Suppressor macrophage (primary cell): Measurements from ENCODE around the gene ART3.
"Not testable (repeated sequence)": the region's sequence is repeated elsewhere in the genome, so short reads cannot be mapped to it uniquely, and the experiment has no call there.

ENCODE experiments used
- DNase-seq, 4 experiments: peaks; one replicate each; pipeline ENCODE4 v3.0.0-alpha.2; 2020 to 2022
- total RNA-seq, 17 experiments: gene quantifications; one replicate each; lab custom pipeline; 2026; ENCODE audit warnings: mixed read lengths in 6 of 17, inconsistent platforms in 3 of 17; lab: John Stamatoyannopoulos, UW

Gene ART3, protein sequence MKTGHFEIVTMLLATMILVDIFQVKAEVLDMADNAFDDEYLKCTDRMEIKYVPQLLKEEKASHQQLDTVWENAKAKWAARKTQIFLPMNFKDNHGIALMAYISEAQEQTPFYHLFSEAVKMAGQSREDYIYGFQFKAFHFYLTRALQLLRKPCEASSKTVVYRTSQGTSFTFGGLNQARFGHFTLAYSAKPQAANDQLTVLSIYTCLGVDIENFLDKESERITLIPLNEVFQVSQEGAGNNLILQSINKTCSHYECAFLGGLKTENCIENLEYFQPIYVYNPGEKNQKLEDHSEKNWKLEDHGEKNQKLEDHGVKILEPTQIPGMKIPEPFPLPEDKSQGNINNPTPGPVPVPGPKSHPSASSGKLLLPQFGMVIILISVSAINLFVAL
- total RNA-seq, result 0 to 2.5 (median 0.05) reads per million in 17 experiments

GRCh38 chr4:76074468-76074867, at the start of gene ART3:
ART3 (plus strand) TSS chr4:76074709; CDS start chr4:76075890, 1,181 bp downstream.
- DNase-seq, result no peak

DNA sequence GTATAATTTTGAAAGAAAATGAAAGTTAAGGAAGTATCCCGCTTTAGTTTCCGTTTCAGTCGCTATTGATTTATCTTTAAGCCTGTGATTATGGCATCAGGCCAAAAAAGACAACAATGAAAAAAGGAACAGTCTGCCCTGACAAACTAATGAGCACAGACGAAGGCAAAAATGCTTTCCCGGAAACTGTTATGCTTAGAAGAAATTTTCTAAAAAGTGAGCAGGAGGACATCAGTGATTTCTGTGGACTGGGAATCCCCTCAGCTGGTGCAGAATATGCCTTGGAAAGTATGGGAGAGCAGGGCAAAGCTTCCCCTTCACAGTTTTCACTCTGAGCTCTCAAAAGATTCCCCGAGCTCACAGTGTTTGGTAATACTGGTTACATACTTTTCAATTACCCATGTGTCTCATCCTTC, 46.2 kb upstream of the ART3 start:
- peak; percentile 31 to 80 (median 56) for DNase-seq

DNA sequence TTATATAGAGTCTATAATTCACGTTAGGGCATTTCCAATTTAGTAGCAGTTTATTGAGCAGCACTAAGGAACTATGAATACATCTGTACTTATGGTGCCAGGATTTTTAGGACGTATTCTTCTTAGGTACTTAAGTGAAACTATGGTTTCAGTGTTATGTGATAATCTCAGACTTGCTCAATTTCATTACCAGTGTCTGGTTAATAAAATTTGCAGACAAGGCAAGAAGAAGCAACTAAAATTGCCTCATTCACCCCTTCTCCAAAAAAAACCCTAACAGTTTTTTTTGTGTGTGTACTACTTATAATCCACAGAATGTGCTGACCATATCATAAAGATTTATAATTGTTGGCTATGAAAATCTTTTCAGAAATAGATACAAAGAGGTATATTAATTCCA, 45.2 kb upstream of the ART3 start:
- DNase-seq, result peak in 2 of 4 experiments; percentile 56 to 58

- peak; percentile 52 to 81 (median 64) for DNase-seq
These were observed 39.4 kb upstream of the ART3 start for GRCh38 chr4:76035141-76035540.

GRCh38 chr4:76035799-76036380, 38.6 kb upstream of the ART3 start, which contains the start of gene CXCL11:
CXCL11 (minus strand) TSS chr4:76036070; CDS start chr4:76035987, 83 bp downstream.
- no peak for DNase-seq

DNA sequence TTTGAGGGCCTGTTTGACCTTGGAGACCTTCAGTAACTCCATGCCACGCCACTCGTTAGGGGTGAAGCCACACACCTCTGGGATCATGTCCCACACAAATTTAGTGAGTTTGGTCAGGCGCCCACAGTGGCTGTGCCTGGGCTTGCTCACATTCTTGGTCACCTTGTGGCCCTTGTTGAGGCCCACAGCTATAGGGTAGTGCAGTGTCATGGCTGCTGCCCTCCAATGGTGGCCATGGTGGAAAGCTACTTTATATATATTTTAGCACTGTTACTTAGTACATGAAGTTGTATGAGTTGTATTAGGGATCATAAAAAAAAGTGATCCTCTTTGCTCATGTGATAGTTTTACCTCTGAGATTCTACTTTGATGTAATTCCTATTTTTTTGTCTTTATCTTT, 37.7 kb upstream of the ART3 start:
- no peak for DNase-seq

GRCh38 chr4:76042241-76042998, 32.1 kb upstream of the ART3 start:
- DNase-seq, result not testable (repeated sequence)

DNA sequence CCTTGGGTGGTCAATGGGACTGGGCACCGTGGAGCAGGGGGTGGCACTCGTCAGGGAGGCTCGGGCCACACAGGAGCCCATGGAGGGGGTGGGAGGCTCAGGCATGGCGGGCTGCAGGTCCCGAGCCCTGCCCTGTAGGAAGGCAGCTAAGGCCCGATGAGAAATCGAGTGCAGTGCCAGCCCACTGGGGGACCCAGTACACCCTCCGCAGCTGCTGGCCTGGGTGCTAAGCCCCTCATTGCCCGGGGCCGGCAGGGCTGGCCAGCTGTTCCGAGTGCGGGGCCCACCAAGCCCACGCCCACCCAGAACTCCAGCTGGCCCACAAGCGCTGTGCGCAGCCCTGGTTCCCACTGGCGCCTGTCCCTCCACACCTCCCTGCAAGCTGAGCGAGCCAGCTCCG, 31.2 kb upstream of the ART3 start:
- not testable (repeated sequence) for DNase-seq

DNA sequence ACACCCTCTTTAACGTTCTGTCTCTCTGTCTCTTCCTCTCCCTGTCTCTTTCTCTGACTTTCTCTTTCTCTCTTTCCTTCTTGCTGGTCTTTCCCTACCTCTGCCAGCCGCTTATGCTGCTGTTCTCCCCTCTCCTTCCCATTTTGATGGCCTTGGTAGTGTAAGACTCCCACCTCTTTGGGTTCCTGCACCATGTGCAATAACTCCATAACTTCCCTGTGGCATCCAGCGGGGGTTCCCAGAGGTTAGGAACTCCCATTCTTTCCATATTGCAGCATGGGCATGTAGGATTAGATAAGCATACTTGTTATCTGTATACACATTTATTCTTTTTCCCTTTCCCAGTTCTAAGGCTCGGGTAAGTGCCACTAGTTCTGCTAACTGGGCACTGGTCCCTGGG, 29.8 kb upstream of the ART3 start:
- not testable (repeated sequence) for DNase-seq

DNA sequence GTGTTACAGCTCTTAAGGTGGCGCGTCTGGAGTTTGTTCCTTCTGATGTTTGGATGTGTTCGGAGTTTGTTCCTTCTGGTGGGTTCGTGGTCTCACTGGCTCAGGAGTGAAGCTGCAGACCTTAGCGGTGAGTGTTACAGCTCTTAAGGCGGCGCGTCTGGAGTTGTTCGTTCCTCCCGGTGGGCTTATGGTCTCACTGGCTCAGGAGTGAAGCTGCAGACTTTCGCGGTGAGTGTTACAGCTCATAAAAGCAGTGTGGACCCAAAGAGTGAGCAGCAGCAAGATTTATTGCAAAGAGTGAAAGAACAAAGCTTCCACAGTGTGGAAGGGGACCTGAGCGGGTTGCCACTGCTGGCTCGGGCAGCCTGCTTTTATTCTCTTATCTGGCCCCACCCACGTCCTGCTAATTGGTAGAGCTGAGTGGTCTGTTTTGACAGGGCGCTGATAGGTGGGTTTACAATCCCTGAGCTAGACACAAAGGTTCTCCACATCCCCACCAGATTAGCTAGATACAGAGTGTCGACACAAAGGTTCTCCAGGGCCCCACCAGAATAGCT, 24.6 kb upstream of the ART3 start:
- not testable (repeated sequence) for DNase-seq

GRCh38 chr4:76050560-76051050, 23.9 kb upstream of the ART3 start:
- not testable (repeated sequence) for DNase-seq

- DNase-seq, result no peak
These were observed 20.8 kb upstream of the ART3 start for GRCh38 chr4:76053730-76054129.

DNA sequence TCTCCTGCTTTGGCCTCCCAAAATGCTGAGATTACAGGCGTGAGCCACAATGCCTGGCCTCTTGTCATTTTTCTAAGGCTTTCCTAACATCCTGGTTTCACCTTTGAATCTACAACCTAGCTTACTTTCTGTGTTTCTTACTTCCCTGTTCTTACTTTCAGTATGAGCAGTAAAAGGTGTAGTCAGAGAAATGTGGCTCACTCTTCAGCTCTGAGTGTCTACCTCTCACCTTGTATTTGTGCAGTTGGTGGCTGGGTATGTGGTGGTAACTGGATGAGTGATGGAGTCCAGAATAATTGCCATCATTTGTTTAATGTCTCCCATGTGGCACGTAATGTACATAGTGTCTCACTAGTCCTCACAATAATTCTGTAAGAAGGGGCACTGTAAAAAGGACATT, 19.5 kb upstream of the ART3 start:
- no peak for DNase-seq

DNA sequence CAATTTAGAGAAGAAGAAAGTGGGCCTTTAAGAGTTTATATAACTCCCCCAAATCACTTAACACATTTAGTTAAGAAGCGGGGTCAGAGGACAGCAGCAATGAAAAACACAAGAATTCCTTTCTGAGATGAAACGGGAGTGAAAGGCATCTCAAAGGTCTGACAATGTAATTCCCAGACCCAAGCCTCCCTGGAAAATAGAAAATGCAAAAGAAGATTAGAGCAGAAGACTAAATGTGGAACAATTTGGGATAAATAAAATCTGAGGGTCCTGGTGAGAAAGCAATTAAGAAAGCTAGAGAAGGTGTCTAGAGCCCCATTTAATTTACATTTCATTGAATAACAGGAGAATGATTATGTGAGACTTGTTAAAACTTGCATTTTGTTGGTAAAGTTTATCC, 19.1 kb upstream of the ART3 start:
- DNase-seq, result no peak

- no peak for DNase-seq
These were observed 16.2 kb upstream of the ART3 start for GRCh38 chr4:76058302-76058701.

GRCh38 chr4:76058888-76059426, 15.6 kb upstream of the ART3 start:
- peak in 2 of 4 experiments; percentile 19 to 48 for DNase-seq

GRCh38 chr4:76059750-76060149, 14.8 kb upstream of the ART3 start:
- DNase-seq, result peak; percentile 36 to 86 (median 62)

GRCh38 chr4:76060506-76060905, 14.0 kb upstream of the ART3 start:
- peak in 3 of 4 experiments; percentile 18 to 50 (median 34) for DNase-seq

DNA sequence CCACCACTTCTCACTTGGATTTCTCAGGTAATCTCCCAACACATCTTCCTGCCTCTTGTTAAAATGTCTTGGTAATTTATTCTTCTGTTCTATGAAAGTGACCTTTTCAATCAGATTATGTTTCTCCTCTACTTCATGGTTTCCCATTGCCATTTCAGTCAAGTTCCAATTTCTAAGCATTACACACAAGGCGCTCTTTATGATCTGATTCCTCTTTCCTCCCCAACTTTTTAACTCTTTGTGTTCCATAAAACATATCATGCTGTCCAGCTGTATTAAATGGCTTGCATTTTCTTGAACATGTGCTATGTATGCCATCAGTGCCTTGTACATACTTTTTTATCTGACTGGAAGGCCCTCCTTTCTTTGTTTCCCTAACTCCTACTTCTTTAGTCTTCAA, 13.1 kb upstream of the ART3 start:
- DNase-seq, result no peak

- peak in 2 of 4 experiments; percentile 65 to 68 for DNase-seq
These were observed 12.5 kb upstream of the ART3 start for GRCh38 chr4:76061982-76062381.

- DNase-seq, result no peak
These were observed 8.0 kb upstream of the ART3 start for GRCh38 chr4:76066546-76066945.

DNA sequence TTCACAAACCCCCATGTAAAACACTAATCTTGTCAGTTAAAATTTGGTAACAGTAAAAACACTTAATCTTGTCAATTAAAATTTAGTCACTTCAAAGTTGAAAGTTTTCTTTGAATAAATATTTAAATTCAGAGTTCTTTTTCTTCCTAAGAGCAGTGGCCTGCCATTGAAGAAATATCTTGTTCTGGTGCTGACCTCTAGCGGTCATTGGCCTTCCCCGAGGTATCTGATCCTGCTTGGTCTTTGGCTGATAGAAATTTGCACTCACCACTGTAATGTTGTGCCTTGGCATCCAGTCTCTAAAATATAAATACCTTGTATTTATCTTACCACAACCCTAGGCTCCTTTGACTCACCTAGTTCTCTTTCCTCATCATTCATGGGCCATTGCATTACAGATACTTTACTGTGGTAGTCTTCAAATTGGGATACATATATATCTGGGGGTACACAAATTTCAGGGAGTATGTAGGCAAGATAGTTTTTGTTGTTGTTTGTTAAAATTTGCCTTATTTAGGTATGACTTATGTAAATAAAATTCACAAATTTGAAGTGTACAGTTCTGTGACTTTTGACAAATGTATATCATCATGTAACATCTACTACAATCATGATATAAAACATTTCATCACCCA, 6.7 kb upstream of the ART3 start:
- peak; percentile 86 to 92 (median 88) for DNase-seq
